Measurements from ENCODE around the gene PIK3CA.

Gene PIK3CA

GRCh38 chr3:179279837-179280236, 131.7 kb downstream of the PIK3CA start:
- Histone ChIP-seq H3K4me1 (ENCODE audit: control insufficient read depth in 1 of 2, insufficient read depth in 2 of 2, low read length in 2 of 2) (no peaks in the 10 kb centered on the region), H3K9me3 (ENCODE audit: control insufficient read depth in 1 of 2, low read length in 2 of 2) (no peaks in the 10 kb centered on the region), H3K27ac (ENCODE audit: low read length) (no peak overlapping the region), H3K36me3 (ENCODE audit: control insufficient read depth in 1 of 2, insufficient read depth in 2 of 2, low read length in 2 of 2) (no peaks in the 10 kb centered on the region), H3K4me3 (ENCODE audit: low read depth in 1 of 2, low read length in 2 of 2) (no peak overlapping the region), H3K27me3 (ENCODE audit: low read depth, low read length) (no peaks in the 10 kb centered on the region)

GRCh38 chr3:179281825-179282224, 133.7 kb downstream of the PIK3CA start:
- no peaks in the 10 kb centered on the region for H3K4me1 ChIP-seq (ENCODE audit: control insufficient read depth in 1 of 2, insufficient read depth in 2 of 2, low read length in 2 of 2)
- H3K27ac ChIP-seq (ENCODE audit: low read length), result no peak overlapping the region
- no peaks in the 10 kb centered on the region for H3K36me3 ChIP-seq (ENCODE audit: control insufficient read depth in 1 of 2, insufficient read depth in 2 of 2, low read length in 2 of 2)
- no peak overlapping the region for H3K4me3 ChIP-seq (ENCODE audit: low read depth in 1 of 2, low read length in 2 of 2)
- H3K9me3 ChIP-seq (ENCODE audit: control insufficient read depth in 1 of 2, low read length in 2 of 2), result no peaks in the 10 kb centered on the region
- no peaks in the 10 kb centered on the region for H3K27me3 ChIP-seq (ENCODE audit: low read depth, low read length)

DNA sequence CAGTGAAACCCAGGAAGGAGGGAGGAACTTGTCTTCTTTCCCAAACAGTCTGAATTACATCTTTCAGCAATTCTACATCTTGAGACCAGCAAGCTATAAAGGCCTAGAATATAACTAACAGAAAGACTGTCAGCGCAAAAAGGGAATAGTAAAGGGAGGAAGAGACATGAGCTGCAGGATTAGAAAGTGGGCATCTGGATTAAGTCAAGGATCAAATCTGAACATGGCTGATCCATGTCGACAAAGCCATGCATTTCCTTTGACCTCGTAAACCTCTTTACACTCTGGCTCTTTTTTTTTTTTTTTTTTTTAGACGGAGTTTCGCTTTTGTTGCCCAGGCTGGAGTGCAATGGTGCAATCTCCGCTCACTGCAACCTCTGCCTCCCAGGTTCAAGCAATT, 138.2 kb downstream of the PIK3CA start:
- no peak overlapping the region for H3K27ac ChIP-seq (ENCODE audit: low read length)
- H3K9me3 ChIP-seq (ENCODE audit: control insufficient read depth in 1 of 2, low read length in 2 of 2), result no peaks in the 10 kb centered on the region
- no peak overlapping the region for H3K4me3 ChIP-seq (ENCODE audit: low read depth in 1 of 2, low read length in 2 of 2)
- H3K4me1 ChIP-seq (ENCODE audit: control insufficient read depth in 1 of 2, insufficient read depth in 2 of 2, low read length in 2 of 2), result no peaks in the 10 kb centered on the region
- H3K27me3 ChIP-seq (ENCODE audit: low read depth, low read length), result no peaks in the 10 kb centered on the region
- no peaks in the 10 kb centered on the region for H3K36me3 ChIP-seq (ENCODE audit: control insufficient read depth in 1 of 2, insufficient read depth in 2 of 2, low read length in 2 of 2)

GRCh38 chr3:179288845-179289244, 140.7 kb downstream of the PIK3CA start:
- Histone ChIP-seq H3K27me3 (ENCODE audit: low read depth, low read length) (no peaks in the 10 kb centered on the region), H3K9me3 (ENCODE audit: control insufficient read depth in 1 of 2, low read length in 2 of 2) (no peaks in the 10 kb centered on the region), H3K27ac (ENCODE audit: low read length) (no peak overlapping the region), H3K4me1 (ENCODE audit: control insufficient read depth in 1 of 2, insufficient read depth in 2 of 2, low read length in 2 of 2) (no peaks in the 10 kb centered on the region), H3K36me3 (ENCODE audit: control insufficient read depth in 1 of 2, insufficient read depth in 2 of 2, low read length in 2 of 2) (no peaks in the 10 kb centered on the region), H3K4me3 (ENCODE audit: low read depth in 1 of 2, low read length in 2 of 2) (no peak overlapping the region)

DNA sequence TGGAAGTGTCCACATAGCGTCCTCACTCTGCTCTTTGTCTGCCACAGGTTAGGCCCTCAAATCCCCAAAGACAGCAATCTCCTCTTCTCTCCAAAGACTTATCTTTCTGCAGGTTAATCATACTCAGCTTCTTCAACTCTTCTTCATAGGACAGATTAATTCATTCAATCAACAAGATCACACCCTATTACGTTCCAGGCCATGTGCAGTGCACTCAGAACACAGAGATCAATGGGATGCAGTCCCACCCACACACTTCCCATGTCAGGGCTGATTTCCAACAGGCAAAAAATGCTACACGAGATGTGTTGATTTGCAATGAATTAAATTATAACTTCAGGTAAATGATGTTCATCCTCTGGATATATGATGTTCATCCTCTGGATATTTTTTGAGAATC, 141.1 kb downstream of the PIK3CA start:
- H3K27me3 ChIP-seq (ENCODE audit: low read depth, low read length), result no peaks in the 10 kb centered on the region
- H3K4me3 ChIP-seq (ENCODE audit: low read depth in 1 of 2, low read length in 2 of 2), result no peak overlapping the region
- no peaks in the 10 kb centered on the region for H3K4me1 ChIP-seq (ENCODE audit: control insufficient read depth in 1 of 2, insufficient read depth in 2 of 2, low read length in 2 of 2)
- no peak overlapping the region for H3K27ac ChIP-seq (ENCODE audit: low read length)
- H3K9me3 ChIP-seq (ENCODE audit: control insufficient read depth in 1 of 2, low read length in 2 of 2), result no peaks in the 10 kb centered on the region
- H3K36me3 ChIP-seq (ENCODE audit: control insufficient read depth in 1 of 2, insufficient read depth in 2 of 2, low read length in 2 of 2), result no peaks in the 10 kb centered on the region

Measured in muscle layer of duodenum (tissue), 2 donors.